Hematopoietic multipotent progenitor cell (in vitro differentiated cells): ENCODE results near the gene DDN. TPM values are rescaled to one million over a fixed set of nuclear protein-coding genes. Genes with fewer than 3 reads are reported as not detected.

Source experiments
- DNase-seq, 3 donors: peaks; one replicate each; pipeline ENCODE4 v3.0.0-alpha.2; 2011 to 2015; ENCODE audit warnings: low read depth in 2 of 3, low spot score in 2 of 3
- total RNA-seq: library from RNA; depleted of rRNA; stranded (reverse); fragments of >200 nt; gene quantifications from one replicate; pipeline ENCODE4 v1.2.3, GENCODE V29; 2012

The DDN gene
- total RNA-seq, 1 donor, result 0.81 TPM

DNA sequence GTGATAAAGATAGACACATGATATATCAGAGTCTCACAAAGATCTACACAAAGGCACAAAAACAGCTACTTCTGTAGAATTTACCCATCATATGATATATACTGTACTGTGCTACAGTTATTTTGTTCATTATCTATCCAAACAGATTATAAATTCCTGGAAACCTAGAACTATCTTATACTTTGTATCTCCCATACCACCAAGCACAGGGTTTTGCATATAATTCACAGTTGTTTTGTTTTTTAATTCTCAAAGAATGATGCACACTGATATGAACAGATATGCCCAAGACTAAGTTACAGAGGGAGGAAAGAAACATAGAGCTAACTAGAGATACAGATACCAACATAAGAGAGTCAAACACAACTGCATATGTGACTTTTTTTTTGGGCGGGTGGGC, 16.0 kb upstream of the DDN start:
- DNase-seq, result no peak

DNA sequence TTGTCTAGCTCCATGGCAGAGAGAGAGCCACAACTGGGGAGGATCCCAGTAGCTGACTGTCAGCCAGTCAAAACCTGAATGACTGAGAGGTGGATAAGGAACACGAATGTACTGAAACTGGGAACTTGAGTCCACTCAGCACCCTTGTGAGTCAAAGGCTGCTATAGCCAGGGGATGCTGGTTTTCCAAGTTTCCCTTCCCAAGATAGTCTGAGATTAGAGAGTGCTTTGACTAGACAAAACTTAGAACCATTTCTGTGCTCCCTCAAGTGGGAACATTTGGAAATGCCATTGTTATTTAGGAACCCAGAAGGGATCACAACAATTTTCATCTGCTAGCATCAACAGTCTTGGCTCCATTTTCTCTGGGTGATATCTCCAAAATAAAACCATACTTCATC, 15.4 kb upstream of the DDN start:
- DNase-seq, result no peak

DNA sequence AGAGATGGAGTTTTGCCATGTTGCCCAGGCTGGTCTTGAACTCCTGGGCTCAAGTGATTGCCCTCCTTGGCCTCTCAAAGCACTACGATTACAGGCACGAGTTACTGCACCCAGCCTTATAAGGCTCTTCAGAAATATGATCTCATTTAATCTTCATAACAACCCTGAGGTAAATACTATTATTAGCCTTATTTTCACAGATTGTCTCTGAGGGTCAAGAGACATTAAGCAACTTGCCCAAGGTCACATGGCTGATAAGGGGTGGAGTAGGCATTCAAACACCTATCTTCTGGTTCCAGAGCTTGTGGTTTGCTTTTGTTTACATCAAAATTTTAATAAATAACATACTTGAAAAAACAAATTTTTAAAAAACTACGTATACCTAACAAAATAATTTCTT, 14.3 kb upstream of the DDN start:
- no peak for DNase-seq

DNA sequence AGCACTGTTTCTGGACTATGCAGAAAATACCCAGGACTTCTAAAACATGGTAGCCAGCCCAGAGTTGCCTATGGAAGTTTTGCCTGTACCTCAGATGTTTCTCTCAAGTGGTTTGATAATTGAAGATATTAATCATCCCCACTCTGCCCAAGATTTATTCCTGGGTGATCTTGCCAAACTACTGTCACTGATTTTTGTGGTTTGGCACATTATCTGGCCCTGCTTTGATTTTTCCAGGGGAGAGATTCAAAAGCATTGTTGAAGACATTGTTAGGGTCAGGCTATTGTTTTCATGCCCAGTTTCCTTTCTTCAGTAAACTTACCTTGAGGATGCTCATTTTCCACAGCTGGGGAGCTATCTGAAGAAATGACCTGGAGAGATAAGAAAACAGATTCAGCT, 13.6 kb upstream of the DDN start:
- no peak for DNase-seq

DNA sequence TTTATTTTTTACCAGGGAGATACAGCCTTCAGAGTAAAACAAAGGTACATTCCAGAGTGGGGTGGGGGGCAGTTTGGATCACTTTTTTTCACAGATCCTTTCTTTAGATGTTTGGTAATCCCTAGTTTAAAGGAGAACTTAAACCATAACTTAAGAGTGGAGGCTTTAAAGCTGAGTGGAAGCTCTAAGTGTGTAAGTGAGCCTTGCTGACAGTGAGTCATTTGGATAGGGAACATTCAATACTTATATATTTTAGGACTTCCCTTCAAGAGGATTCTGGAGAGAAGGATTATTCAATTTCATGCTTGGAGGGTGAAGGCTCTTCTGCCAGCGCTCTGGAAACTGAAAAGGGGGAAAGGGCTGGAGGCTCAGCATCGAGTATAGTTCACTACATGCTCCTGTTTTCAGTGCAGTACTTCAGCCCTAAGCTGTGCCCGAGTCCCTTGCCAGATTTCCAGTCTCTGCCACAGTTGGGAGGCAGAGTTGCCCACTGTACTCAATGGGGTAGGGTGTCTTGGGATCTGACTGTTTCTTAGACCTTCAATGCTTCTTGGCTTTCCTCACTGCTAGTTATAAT, 11.0 kb upstream of the DDN start:
- no peak for DNase-seq

DNA sequence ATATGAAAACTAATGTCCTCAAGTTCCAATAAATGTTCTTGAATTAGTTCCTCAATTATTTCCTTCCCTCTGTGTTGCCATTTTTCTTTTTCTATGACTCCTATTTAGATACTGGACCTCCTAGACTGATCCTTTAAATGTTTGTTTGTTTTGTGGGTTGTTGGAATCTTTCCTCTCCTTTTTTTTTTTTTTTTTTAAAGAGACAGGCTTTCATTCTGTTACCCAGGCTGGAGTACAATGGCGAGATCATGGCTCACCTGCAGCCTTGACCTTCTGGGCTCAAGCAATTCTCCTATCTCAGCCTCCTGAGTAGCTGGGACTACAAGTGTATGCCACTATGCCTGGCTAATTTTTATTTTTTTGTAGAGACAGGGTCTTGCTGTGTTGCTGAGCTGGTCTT, 9.8 kb upstream of the DDN start:
- no peak for DNase-seq

DNA sequence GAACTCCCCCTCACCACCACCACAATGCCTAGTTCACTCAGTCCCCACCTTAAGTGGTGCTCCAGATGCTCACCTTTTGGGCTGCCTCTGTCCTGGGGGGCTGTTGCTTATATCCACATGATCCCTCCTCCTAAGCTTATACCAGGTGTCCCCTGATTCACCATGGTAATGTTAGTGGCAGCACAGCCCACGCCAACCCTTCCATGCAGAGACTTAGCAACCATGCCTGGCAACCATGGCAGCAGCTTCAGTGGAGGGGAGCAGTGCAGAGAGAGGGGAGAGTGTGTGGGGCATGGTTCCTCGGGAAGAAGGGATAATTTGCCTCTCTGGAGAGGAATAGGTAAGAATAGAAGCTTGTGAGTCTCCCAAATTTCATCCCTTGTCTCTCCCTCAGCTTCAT, 1.2 kb upstream of the DDN start:
- no peak for DNase-seq

DNA sequence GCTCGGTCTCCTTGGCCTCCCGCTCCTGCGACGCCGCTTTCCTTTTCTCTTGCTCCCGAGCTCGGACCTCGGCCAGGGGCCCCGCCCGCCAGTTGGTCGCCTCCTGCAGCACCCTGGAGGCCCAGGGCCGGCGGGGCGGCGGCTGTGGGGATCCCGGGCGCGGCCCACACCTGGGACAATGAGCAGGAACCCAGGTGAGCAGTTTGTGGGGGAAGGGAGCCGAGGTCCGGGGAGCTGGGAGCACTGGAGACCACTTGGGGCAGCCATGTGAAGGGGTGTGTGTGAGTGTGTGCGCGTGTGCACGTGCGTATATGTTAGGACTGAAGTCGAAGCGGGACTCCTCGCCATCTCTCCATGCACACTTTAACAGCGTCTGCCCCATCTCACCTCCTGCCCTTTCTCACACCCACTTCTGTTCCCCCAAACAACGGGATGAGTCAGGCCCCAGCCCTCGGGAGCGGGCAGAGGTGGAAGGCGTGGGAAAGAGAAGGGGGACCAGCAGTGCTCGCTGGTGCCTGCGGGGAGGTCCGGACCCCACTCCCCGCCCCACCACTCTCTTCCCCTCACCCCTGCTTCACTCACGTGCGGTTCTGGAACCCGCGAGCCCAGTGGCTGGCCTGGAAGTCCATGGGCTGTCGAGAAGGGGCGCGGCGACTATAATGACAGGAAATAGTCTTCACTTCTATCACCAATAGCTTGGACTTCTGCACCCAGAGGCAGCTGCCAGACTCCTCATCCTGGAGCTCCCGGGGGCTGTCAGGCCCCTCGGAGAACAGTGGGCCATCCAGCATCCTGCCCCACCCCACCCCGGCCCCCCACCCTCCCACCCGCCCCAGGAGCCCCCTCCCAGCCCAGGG, 450 bp downstream of the DDN start:
- DNase-seq, result no peak

DNA sequence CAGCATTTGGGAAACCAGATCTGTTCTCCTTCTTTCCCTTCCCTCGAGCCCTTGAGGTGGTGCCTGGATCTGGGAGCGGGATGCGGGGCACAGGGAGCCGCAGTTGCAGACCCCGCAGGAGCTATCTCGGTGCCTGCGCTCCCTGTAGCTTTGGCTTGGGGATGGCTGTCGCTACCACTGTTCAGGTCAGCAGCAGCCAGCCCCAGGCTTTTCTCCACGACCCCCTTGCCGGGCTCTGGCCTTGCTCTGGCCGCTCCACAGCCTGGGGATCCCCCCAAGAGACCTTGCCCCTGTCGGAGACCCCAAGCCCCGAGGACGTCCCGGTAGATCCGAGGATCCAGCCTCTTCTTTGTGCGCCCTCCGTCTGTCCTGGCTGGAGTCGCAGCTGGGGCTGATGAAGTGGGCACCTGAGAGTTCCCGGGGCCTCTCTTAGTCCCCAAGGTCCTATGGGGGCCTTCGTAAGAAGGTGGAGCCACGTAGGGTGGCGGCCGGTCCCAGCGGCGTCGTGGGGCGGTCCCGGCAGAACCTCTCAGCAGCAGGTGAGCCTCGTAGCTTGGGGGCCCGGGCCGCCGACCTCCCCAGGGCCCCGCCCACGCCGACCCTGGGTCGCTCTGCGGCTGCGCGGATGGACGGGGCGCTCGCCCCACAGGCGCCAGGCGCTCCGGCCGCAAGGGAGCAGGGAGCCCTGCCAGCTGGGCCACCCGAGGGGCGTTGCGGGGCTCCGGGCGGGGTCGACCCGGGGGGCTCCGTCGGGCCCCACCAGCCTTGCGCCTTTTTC, 1.3 kb downstream of the DDN start:
- no peak for DNase-seq

DNA sequence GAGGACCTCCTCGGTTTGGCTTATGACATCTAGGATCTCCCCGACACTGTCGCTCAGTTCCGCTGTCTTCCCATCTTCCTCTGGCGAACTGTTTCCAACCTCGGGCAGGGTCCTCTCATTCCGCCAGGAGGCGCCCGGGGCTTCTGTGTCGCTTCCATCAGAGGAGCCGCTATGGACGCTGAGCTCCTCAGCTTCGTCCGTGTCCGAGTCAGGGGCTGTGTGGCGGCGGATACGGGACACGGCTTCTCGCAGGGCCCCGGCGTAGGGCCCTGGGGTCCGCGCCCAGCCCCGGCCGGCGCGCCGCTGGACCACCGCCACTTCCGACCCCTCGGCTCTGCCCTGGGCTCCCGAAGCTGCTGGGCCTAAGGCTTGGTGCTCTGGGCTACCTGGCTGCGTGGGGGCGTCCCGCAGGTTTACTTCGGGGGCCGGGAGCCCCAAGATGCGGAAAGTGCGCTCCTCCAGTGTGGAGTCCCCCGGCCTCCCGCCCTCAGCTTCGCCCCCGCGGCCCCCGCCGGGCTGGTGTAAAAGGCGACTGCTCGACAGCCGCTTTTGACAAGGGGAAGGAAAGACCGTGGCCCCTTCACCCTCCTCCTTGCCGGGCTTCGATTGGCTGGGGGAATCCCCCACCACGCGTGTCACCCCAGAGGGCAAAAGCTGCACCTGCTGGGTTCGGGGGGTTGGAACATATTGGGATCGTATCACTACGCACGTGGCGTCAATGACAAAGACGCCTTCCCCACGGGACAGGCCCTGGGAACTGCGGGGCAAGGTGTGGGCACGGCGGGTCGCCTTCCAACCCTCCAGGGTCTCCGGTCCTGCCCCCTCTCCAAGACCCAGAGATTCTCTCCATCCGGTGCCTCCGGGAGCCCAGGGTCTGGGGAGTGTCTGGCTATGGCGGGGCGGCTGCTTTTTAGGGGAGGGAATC, 2.1 kb downstream of the DDN start:
- DNase-seq, result peak in 2 of 3 donors; percentile 74 to 81

DNA sequence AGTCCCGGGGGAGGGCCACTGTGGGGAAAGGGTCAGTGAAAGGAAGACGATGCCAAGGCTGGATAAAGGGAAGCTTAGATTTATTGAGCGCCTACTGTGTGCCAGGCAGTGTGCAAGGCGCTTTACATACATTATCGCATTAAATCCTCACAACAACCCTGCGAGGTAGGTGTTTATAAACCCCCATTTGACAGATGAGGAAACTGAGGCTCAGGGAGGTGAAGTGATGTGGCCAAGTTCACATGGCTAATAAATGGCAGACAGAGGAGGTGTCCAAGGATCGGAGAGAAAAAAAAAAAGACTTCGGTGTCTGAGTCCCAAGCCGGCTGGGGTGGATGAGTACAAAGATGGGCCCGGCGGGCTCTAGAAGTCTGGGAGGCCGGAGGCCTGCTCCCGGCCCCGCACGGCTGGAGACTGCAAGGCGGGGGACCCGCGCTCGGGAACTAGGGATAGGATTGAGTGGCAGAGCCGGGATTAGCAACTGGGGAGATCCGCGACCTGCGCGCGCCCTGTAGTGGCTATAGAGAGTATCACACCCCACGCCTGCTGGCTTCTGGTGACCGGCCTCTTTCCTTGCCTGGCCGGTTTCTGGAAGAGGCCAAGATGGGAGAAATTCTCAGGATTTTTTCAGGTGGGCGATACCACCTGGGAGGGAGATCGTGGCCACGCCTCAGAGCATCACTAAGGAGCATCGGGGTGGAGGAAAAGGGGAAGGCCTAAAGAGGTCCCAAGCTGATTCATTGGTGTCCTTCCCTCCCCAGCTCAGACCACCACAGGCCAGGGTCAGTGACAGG, 3.9 kb downstream of the DDN start:
- DNase-seq, result no peak

DNA sequence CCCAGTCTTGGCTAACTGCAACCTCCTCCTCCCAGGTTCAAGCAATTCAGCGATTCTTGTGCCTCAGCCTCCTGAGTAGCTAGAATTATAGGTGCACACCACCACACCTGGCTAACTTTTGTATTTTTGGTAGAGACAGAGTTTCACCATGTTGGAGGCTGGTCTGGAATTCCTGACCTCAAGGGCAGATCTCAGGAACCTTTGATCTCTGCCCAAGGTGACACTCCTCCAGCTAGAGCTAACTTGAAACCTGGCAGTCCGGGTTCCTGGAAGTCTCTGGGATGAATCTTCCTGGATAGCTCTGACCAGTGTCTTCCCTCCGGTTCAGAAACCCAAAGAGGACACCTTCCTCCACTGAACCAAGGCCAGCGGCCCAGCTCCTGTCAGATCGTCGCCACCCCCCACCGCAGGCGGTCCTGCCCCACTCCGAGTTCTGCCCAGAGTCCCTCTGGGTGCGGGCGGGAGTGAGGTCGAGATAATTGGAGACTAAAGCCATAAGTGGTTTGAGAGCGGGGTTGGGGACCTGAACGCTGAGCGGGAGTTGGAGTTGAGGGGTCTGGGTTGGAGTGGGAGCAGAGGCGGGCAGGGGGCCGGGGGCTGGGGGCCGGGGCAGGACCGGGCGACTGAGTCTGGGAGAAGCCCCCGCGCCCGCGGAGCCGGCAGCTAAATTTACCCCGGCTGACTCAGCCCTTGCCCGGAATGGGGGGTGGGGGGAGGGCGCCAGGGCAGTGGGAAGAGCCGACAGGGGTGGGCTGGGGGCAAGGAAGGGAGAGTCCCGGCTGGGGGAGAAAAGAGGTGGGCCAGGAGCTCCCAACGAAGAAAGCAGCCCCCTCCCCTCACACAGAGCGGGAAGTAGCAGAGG, 4.7 kb downstream of the DDN start:
- DNase-seq, result no peak

DNA sequence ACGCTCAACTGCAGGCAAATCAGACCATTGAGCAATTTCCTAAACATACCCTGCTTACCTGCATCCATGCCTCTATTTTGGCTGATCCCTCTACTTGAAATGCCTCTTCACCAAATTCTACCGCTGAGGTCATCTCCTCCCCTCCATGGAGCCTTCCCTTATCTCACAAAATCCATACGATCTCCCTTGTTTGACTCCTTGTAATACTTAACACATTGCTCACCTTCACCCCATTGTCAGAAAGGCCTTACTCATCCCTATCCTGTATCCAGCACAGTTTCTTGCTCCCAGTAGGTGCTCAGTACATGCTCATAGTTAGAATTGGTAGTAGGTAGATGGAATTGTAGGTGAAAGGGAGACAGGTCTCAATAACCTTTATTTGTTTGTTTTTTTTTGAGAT, 5.4 kb downstream of the DDN start:
- no peak for DNase-seq

DNA sequence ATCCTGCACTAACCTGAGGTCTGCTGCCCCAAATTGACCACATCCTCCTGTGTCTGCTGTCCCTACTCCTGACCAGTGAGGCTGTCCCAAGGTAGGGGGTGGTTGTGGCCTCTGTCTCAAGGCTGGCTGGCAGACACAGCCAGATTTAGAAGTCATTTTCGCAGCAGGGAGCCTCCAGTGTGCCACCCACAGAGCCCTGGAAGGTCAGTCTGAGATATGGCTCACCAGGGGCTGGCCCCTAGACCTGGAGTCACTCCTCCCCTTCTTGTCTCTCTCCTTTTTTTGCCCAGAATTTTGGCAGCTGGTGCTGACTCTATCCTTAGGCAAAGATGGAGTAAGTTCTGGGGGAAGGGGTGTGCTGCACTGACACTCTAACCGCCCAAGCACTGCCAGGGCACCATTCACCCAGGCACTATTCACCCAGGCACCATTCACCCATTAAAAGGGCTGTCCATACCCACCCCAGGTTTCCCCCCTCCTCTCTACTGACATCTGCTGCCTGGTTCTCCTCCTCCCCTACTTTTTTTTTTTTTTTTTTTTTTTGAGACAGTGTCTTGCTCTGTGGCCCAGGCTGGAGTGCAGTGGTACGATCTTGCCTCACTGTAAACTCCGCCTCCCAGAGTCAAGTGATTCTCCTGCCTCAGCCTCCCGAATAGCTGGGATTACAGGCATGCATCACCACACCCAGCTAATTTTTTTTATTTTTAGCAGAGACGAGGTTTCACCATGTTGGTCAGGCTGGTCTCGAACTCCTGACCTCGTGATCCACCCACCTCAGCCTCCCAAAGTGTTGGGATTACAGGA, 7.7 kb downstream of the DDN start:
- no peak for DNase-seq

DNA sequence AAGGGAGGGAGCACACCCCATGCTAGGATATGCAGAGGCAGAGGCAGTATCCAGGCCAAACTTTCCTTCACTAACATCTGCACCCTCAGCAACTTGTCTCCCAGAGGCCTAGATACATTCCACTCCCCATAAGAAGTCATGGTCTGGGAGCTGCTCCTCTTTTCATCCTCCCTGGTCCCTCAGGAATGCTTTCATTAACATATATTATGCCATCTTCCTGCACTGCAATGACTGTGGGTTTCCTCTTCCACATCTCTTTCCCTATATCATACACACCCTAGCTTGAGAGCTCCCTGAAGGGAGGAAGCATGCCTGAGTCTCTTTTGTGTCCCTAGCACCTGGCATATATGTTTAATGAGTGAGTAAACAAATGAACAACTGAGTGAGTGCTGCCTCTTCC, 8.6 kb downstream of the DDN start:
- no peak for DNase-seq

DNA sequence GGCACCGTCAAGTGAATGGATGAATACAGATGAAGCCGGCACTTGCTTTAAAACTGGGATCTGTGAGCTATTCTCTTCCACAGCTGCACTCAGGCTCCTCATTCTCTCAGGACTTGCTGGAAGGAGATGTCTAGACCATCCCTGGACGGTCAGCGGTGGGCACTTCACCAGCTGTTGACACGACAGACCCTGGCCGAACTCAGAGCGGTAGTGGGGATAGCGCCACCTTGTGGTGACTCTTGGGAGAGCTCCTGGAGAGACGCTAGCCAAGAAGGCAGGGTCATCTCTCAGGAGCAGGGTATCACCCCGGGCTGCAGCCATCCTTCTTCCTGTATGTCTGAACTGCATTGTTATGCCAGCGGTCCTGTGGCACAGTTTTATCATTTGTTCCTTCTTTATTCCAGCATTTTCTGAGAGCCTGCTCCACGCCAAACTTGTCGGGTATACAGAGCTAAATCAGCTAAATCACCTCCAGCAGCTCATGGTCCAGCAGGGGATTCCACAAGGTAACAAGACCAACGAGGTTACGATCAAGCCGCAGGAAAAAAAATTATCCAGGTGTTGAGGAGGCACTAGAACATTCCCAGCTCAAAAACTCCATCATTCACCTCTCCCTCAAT, 11.0 kb downstream of the DDN start:
- peak in 2 of 3 donors; percentile 53 to 68 for DNase-seq

DNA sequence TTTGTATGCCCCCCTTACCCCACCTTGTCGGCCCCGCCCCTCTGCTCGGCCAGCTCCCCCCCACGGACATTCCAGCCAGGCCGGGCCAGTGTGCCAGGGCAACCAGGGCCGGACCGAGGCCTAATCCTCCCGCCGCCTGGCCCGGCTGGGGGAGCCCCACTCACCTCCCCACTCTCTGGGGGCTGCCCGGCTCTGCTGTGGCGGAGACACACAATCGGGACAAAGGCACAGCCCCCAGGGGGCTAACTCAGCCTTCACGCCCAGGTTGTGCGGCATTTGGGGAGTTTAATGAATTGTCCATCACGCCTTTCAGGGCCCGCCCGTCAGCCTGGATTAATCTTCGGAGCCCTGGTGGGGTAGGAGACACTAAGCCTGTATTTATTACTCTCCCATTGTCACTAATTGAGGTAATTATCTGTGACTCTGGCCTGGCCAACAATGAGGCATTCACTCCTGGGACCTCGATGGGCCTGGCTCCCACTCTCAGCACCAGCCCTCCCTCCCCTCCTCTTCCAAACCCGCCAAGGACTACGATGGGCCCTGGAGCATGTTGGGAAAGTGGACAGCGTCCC, 12.4 kb downstream of the DDN start:
- DNase-seq, result no peak
